Measurements from ENCODE around the gene HS1BP3. TPM values are rescaled to one million over a fixed set of nuclear protein-coding genes. Genes with fewer than 3 reads are reported as not detected.
A peak's percentile ranks its signal among the peaks of the same experiment; 100 is the strongest.

Gene HS1BP3
- total RNA-seq, 5 donors from 2014 or later (not counting 1 experiment from before 2014, with no cell fraction given): 11.1 to 20.7 (median 17.2) TPM

DNA sequence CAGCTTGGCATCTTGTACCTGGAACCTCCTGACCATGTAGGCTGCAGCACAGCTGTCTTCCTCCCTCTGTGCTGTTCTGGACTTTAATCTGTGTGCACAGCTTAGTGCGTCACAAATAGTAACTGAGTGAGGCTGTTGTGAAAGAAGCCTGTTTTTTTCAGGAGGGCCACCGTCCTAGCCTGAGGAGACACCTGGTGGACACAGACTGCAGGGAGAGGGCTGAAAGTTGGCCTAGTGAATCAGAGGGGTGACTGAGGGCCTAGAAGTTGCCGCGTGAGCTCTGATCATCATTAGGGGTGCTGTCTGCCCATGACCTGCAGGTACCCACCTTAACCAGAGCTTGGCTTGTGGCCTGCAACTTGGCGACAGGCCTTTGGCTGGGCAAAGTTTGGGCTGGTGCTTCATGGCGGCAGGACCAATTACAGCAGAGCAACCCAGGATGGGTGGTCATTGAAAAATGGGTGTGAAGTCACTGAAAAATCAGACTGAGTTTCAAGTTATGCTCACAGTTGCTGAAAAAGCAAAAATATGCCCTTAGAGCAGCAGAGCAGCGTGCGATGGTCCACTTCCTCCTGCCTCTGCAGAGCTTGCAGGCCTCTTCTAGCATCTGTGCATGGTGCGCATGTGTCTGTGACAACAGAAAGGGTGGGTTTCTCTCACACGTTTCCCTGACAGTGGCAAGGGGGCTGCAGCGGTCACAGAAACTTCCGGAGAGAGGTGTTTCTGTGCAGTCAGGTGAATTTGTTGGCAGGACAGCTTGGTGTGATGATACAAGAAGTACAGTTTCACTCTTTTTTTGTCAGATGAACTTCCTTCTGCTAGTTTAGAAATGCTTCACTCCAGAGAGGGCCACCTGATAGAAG is 25.7 kb upstream of the HS1BP3 start:
- POLR2A ChIA-PET: interaction anchor here in 1 of 2 donors (0.7 kb wide), 1 partner anchor 21 kb away, joined by 3 read pairs; no protein-coding TSS in a partner anchor
- ATAC-seq (replicated peaks in 1 of 4) (no peak), DNase-seq (no peak)
- peaks cover 7 to 24% of the 10 kb centered on the region in 2 experiments for H3K27me3 ChIP-seq (replicated peaks in 1 of 2; ENCODE audit: control insufficient read depth in 2 of 2, extremely low read depth in 1 of 2, insufficient read depth in 2 of 2, low read length in 1 of 2)
- peaks cover 3% of the 10 kb centered on the region for H3K36me3 Mint-ChIP-seq
- H3K4me3 ChIP-seq (ENCODE audit: control insufficient read depth in 1 of 2, extremely low read depth in 1 of 2, low read length in 1 of 2): no peak overlapping the region
- WGBS (ENCODE audit: insufficient coverage): 78% methylated on average over 10 of the region's 12 CpGs
- CTCF ChIA-PET: interaction anchor here (0.6 to 1.2 kb wide), 3 partner anchors 15 to 147 kb away, joined by 3 to 4 read pairs (median 4); no protein-coding TSS in a partner anchor
- peaks cover under 1 to 9% of the 10 kb centered on the region in 2 donors for H3K36me3 ChIP-seq (ENCODE audit: control insufficient read depth in 2 of 2, extremely low read depth in 1 of 2, insufficient read depth in 1 of 2, low read length in 1 of 2)
- H3K4me3 Mint-ChIP-seq: no peak overlapping the region
- no peak overlapping the region for H3K27ac Mint-ChIP-seq
- H3K9me3 ChIP-seq: no peaks in the 10 kb centered on the region
- H3K27me3 Mint-ChIP-seq: peaks cover 6 to 21% of the 10 kb centered on the region in 2 donors
- H3K9me3 Mint-ChIP-seq: no peaks in the 10 kb centered on the region
- H3K4me1 Mint-ChIP-seq: peaks cover 0 to 6% (median 2%) of the 10 kb centered on the region in 3 donors
- no peak overlapping the region for H3K27ac ChIP-seq (ENCODE audit: low read length)
- H3K4me1 ChIP-seq (ENCODE audit: control insufficient read depth in 1 of 2, extremely low read depth in 1 of 2, insufficient read depth in 2 of 2, low read length in 2 of 2): no peaks in the 10 kb centered on the region

DNA sequence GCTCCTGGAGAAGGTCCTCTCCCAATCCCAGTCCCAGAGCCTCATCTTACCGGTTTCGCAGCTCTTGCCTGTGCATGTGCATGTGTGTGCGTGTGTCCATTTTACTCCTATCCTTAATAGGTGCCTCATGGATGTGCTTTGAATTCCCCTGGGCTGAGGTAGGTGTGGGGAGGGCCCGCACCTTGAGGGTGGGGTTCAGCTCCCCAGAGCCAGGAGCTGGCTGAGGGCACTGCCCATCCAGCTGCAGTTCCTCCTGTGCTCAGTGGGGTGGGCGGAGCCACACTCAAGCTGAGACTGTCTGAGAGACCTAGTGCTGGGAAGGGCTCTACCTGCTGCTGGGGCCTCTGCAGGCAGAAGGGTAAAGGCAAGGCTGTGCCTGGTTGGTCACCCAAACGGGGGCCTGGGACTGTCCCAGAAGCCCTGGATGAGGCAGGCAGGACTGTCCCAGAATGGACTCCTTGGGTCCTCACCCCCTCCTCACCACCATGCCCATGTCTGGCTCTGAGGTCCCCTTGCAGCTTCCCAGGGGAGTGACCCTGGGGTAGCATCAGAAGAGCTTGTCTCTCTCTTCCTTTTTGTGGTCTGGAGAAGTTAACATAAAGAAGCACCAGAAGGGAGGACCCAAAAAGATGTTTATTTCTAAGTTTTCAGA is 24.9 kb upstream of the HS1BP3 start:
- Histone ChIP-seq H3K27ac (ENCODE audit: low read length) (no peak overlapping the region), H3K4me1 (ENCODE audit: control insufficient read depth in 1 of 2, extremely low read depth in 1 of 2, insufficient read depth in 2 of 2, low read length in 2 of 2) (peaks cover 0 to 4% of the 10 kb centered on the region in 2 experiments), H3K27me3 (replicated peaks in 1 of 2; ENCODE audit: control insufficient read depth in 2 of 2, extremely low read depth in 1 of 2, insufficient read depth in 2 of 2, low read length in 1 of 2) (peaks cover 9 to 31% of the 10 kb centered on the region in 2 experiments), H3K9me3 (no peaks in the 10 kb centered on the region), H3K4me3 (ENCODE audit: control insufficient read depth in 1 of 2, extremely low read depth in 1 of 2, low read length in 1 of 2) (no peak overlapping the region), H3K36me3 (ENCODE audit: control insufficient read depth in 2 of 2, extremely low read depth in 1 of 2, insufficient read depth in 1 of 2, low read length in 1 of 2) (peaks cover 0 to 4% of the 10 kb centered on the region in 2 donors)
- Mint-ChIP-seq H3K36me3 (peaks cover 3% of the 10 kb centered on the region), H3K27ac (no peak overlapping the region), H3K9me3 (no peaks in the 10 kb centered on the region), H3K27me3 (peaks cover 9 to 27% of the 10 kb centered on the region in 2 donors), H3K4me3 (no peak overlapping the region), H3K4me1 (peaks cover 2 to 6% (median 3%) of the 10 kb centered on the region in 3 donors)
- DNase-seq (no peak), ATAC-seq (replicated peaks in 1 of 4) (peak; percentile 40 to 64 (median 56))
- 51% methylated on average over 3 of the region's 6 CpGs for WGBS (ENCODE audit: insufficient coverage)
- ChIA-PET CTCF (interaction anchor here (0.5 to 1.2 kb wide), 2 partner anchors 14 to 147 kb away, joined by 4 read pairs; partner anchors contain the start of gene LDAH (in 1 of the 2)), POLR2A (no interaction called here)

GRCh38 chr2:20674974-20675679 is 24.2 kb upstream of the HS1BP3 start:
- peaks cover 9 to 37% of the 10 kb centered on the region in 2 experiments for H3K27me3 ChIP-seq (replicated peaks in 1 of 2; ENCODE audit: control insufficient read depth in 2 of 2, extremely low read depth in 1 of 2, insufficient read depth in 2 of 2, low read length in 1 of 2)
- POLR2A ChIA-PET: no interaction called here
- ATAC-seq (replicated peaks in 1 of 4) (no peak), DNase-seq (no peak)
- H3K27ac Mint-ChIP-seq: no peak overlapping the region
- H3K27me3 Mint-ChIP-seq: peaks cover 9 to 30% of the 10 kb centered on the region in 2 donors
- no peak overlapping the region for H3K4me3 Mint-ChIP-seq
- no peaks in the 10 kb centered on the region for H3K9me3 ChIP-seq
- no peaks in the 10 kb centered on the region for H3K9me3 Mint-ChIP-seq
- CTCF ChIA-PET: interaction anchor here (0.5 to 1.2 kb wide), 2 partner anchors 14 to 148 kb away, joined by 4 read pairs; partner anchors contain the start of gene LDAH (in 1 of the 2)
- no peaks in the 10 kb centered on the region for H3K36me3 ChIP-seq (ENCODE audit: control insufficient read depth in 2 of 2, extremely low read depth in 1 of 2, insufficient read depth in 1 of 2, low read length in 1 of 2)
- 62% methylated on average over 16 of the region's 16 CpGs for WGBS (ENCODE audit: insufficient coverage)
- no peaks in the 10 kb centered on the region for H3K36me3 Mint-ChIP-seq
- peaks cover 0 to 7% of the 10 kb centered on the region in 2 experiments for H3K4me1 ChIP-seq (ENCODE audit: control insufficient read depth in 1 of 2, extremely low read depth in 1 of 2, insufficient read depth in 2 of 2, low read length in 2 of 2)
- peaks cover 2 to 6% (median 3%) of the 10 kb centered on the region in 3 donors for H3K4me1 Mint-ChIP-seq
- H3K4me3 ChIP-seq (ENCODE audit: control insufficient read depth in 1 of 2, extremely low read depth in 1 of 2, low read length in 1 of 2): no peak overlapping the region
- no peak overlapping the region for H3K27ac ChIP-seq (ENCODE audit: low read length)

DNA sequence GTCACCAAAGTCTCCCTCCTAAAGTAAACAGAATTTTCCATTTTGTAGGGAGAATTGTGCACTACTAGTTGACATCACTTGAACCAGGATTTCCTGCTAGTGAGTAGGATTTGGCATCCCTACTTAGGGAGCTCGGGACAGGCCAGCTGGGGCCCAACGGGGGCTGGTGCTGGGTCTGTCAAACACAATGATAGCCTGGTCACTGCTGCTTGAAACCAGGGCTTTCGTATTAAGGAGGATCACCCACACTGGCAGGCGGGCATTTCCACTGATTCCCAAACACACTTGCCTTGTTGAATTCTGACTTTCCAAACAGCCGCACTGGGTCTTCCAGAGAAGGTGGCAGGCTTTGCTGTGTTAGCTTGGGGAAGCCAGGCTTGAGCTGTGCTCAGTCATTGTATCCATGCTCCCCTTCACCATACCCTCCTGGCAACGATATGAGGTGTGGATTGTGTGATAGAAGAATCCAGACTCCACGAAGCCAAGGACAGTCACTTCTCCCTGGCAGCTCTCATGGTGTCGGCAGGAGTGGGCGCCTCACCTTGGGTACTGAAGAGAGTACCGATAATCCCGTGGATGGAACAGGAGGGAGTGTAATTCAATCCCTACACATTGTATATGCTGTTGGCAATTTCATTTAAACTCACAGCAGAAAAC is 23.5 kb upstream of the HS1BP3 start:
- Mint-ChIP-seq H3K27me3 (peaks cover 9 to 37% of the 10 kb centered on the region in 2 donors), H3K9me3 (no peaks in the 10 kb centered on the region), H3K4me1 (peaks cover 2 to 7% (median 6%) of the 10 kb centered on the region in 3 donors), H3K36me3 (no peaks in the 10 kb centered on the region), H3K4me3 (no peak overlapping the region), H3K27ac (no peak overlapping the region)
- ATAC-seq (replicated peaks in 1 of 4): no peak
- Histone ChIP-seq H3K9me3 (no peaks in the 10 kb centered on the region), H3K27me3 (replicated peaks in 1 of 2; ENCODE audit: control insufficient read depth in 2 of 2, extremely low read depth in 1 of 2, insufficient read depth in 2 of 2, low read length in 1 of 2) (peaks cover 12 to 44% of the 10 kb centered on the region in 2 experiments), H3K27ac (ENCODE audit: low read length) (no peak overlapping the region), H3K4me3 (ENCODE audit: control insufficient read depth in 1 of 2, extremely low read depth in 1 of 2, low read length in 1 of 2) (no peak overlapping the region), H3K36me3 (ENCODE audit: control insufficient read depth in 2 of 2, extremely low read depth in 1 of 2, insufficient read depth in 1 of 2, low read length in 1 of 2) (no peaks in the 10 kb centered on the region), H3K4me1 (ENCODE audit: control insufficient read depth in 1 of 2, extremely low read depth in 1 of 2, insufficient read depth in 2 of 2, low read length in 2 of 2) (peaks cover 0 to 14% of the 10 kb centered on the region in 2 experiments)
- POLR2A ChIA-PET: no interaction called here
- CTCF ChIA-PET: no interaction called here
- WGBS (ENCODE audit: insufficient coverage): 60% methylated on average over 2 of the region's 11 CpGs
- no peak for DNase-seq

DNA sequence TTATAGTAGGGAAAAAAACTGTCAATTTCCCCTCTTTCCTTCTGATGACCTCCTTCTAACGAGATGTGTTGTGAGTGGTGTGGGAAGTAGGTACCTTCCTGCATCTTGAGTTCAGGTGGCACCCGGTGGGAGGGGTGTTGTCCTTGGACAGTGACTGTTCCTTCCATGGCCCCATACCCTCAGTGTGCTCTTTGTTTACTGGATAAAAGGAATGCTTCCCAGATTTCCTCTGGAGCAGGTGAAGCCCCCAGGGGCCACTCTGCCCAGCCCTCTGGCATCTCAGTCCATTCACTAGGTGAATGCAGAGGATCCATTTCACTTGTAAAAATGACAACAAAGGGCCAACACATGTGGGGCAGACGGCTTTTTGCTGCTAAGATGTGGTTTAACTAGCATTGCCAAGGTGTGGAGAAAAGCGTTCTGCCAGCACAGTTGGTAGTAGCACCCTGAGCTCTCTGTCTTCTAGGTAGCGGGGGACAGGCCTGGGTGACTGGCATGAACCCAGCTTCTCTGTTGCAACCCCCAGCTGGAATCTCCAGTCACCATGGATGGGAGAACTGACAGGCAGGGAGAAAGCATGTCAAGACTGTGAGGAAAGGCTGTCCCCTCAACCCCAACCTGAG is 22.9 kb upstream of the HS1BP3 start:
- peaks cover 0 to 15% of the 10 kb centered on the region in 2 experiments for H3K4me1 ChIP-seq (ENCODE audit: control insufficient read depth in 1 of 2, extremely low read depth in 1 of 2, insufficient read depth in 2 of 2, low read length in 2 of 2)
- POLR2A ChIA-PET: interaction anchor here in 1 of 2 donors (0.6 kb wide), 1 partner anchor 12 kb away, joined by 3 read pairs; no protein-coding TSS in a partner anchor
- H3K27me3 ChIP-seq (replicated peaks in 1 of 2; ENCODE audit: control insufficient read depth in 2 of 2, extremely low read depth in 1 of 2, insufficient read depth in 2 of 2, low read length in 1 of 2): peaks cover 12 to 50% of the 10 kb centered on the region in 2 experiments
- Mint-ChIP-seq H3K27me3 (peaks cover 9 to 43% of the 10 kb centered on the region in 2 donors), H3K9me3 (no peaks in the 10 kb centered on the region), H3K27ac (no peak overlapping the region), H3K4me3 (no peak overlapping the region), H3K36me3 (no peaks in the 10 kb centered on the region), H3K4me1 (peaks cover 2 to 10% (median 6%) of the 10 kb centered on the region in 3 donors)
- no peak for ATAC-seq (replicated peaks in 1 of 4)
- DNase-seq: no peak
- no peak overlapping the region for H3K27ac ChIP-seq (ENCODE audit: low read length)
- 85% methylated on average over 3 of the region's 5 CpGs for WGBS (ENCODE audit: insufficient coverage)
- CTCF ChIA-PET: interaction anchor here in 1 of 2 donors (1.2 kb wide), 1 partner anchor 12 kb away, joined by 4 read pairs; no protein-coding TSS in a partner anchor
- H3K4me3 ChIP-seq (ENCODE audit: control insufficient read depth in 1 of 2, extremely low read depth in 1 of 2, low read length in 1 of 2): no peak overlapping the region
- H3K9me3 ChIP-seq: no peaks in the 10 kb centered on the region
- no peaks in the 10 kb centered on the region for H3K36me3 ChIP-seq (ENCODE audit: control insufficient read depth in 2 of 2, extremely low read depth in 1 of 2, insufficient read depth in 1 of 2, low read length in 1 of 2)

Data from T-cell (primary cell).